CD14-positive monocyte (primary cell): ENCODE measurements around the gene CD81. TPM values are rescaled to one million over a fixed set of nuclear protein-coding genes. Genes with fewer than 3 reads are reported as not detected.

Experiments
- DNase-seq, 3 donors: peaks; one replicate each; pipeline ENCODE4 v3.0.0-alpha.2; 2011 to 2022
- H2AFZ ChIP-seq: 2 replicates; pipeline ENCODE4 v1.6.0; 2012; ENCODE audit warnings: mild to moderate bottlenecking, low read depth, low read length, inconsistent platforms; ENCODE audit not compliant: insufficient read depth, poor library complexity, severe bottlenecking
- H3K27ac ChIP-seq, 2 donors: 1 replicate in 1 of 2; 2 replicates in 1 of 2; pipeline ENCODE4 v1.5.1; 2012 to 2013; ENCODE audit warnings: low read length in 2 of 2, control low read depth in 1 of 2, inconsistent platforms in 1 of 2, low read depth in 1 of 2, mild to moderate bottlenecking in 1 of 2
- H3K27me3 ChIP-seq, 2 donors: one replicate each; pipeline versions ENCODE4 v1.6.0 to v1.6.1; 2011 to 2013; ENCODE audit warnings: low read length in 2 of 2; ENCODE audit not compliant: control insufficient read depth in 2 of 2, insufficient read depth in 2 of 2
- H3K36me3 ChIP-seq, 2 donors: replicated peaks in 1 of 2; 1 replicate in 1 of 2; 2 replicates in 1 of 2; pipeline versions ENCODE4 v1.5.1 to v1.6.1; 2012 to 2013; ENCODE audit warnings: low read length in 2 of 2, control low read depth in 1 of 2, inconsistent platforms in 1 of 2, mild to moderate bottlenecking in 1 of 2; ENCODE audit not compliant: insufficient read depth in 2 of 2, control insufficient read depth in 1 of 2
- H3K4me1 ChIP-seq, 2 donors: 1 replicate in 1 of 2; 2 replicates in 1 of 2; pipeline versions ENCODE4 v1.5.1 to v1.6.1; 2012 to 2013; ENCODE audit warnings: low read length in 2 of 2, control low read depth in 1 of 2, inconsistent platforms in 1 of 2, mild to moderate bottlenecking in 1 of 2, moderate library complexity in 1 of 2; ENCODE audit not compliant: insufficient read depth in 2 of 2, control insufficient read depth in 1 of 2
- H3K4me2 ChIP-seq: replicated peaks from 2 replicates; pipeline ENCODE3; 2012; ENCODE audit warnings: low read length, moderate library complexity, mild to moderate bottlenecking; ENCODE audit not compliant: poor library complexity, severe bottlenecking; ENCODE audit errors: extremely low read depth
- H3K4me3 ChIP-seq, 3 experiments: fragments of 200-600 bp in 1 of 3; sonication (generic) in 1 of 3; replicated peaks in 1 of 3; 1 replicate in 2 of 3; 2 replicates in 1 of 3; pipeline ENCODE4 v1.5.1; 2011 to 2013; ENCODE audit warnings: low read length in 3 of 3, mild to moderate bottlenecking in 3 of 3, control low read depth in 2 of 3, low read depth in 2 of 3, inconsistent platforms in 1 of 3, moderate library complexity in 1 of 3
- H3K79me2 ChIP-seq: 2 replicates; pipeline ENCODE4 v1.6.0; 2012; ENCODE audit warnings: mild to moderate bottlenecking, control low read depth, inconsistent platforms, low read length, moderate library complexity; ENCODE audit not compliant: insufficient read depth
- H3K9ac ChIP-seq: 2 replicates; pipeline ENCODE4 v1.6.0; 2017; ENCODE audit warnings: low read length, mild to moderate bottlenecking; ENCODE audit not compliant: insufficient read depth, poor library complexity, severe bottlenecking
- H3K9me3 ChIP-seq, 2 donors: replicated peaks in 1 of 2; 1 replicate in 1 of 2; 2 replicates in 1 of 2; pipeline versions ENCODE4 v1.5.1 to v1.6.1; 2012 to 2013; ENCODE audit warnings: low read length in 2 of 2, control low read depth in 1 of 2; ENCODE audit not compliant: control insufficient read depth in 1 of 2, insufficient read depth in 1 of 2
- H4K20me1 ChIP-seq: 2 replicates; pipeline ENCODE4 v1.6.0; 2012; ENCODE audit warnings: mild to moderate bottlenecking, low read length, control low read depth, moderate library complexity; ENCODE audit not compliant: insufficient read depth
- H3K27ac Mint-ChIP-seq, 7 donors: one replicate each; pipeline ENCODE4 v1.8.0; 2020; ENCODE audit warnings: mild to moderate bottlenecking in 7 of 7, mixed read lengths in 7 of 7, moderate library complexity in 6 of 7, inconsistent platforms in 2 of 7
- H3K27me3 Mint-ChIP-seq, 3 donors: one replicate each; pipeline ENCODE4 v1.8.0; 2021 to 2022; ENCODE audit warnings: low read depth in 3 of 3, mild to moderate bottlenecking in 3 of 3, mixed read lengths in 3 of 3, moderate library complexity in 3 of 3, inconsistent platforms in 1 of 3
- H3K36me3 Mint-ChIP-seq, 2 donors: one replicate each; pipeline ENCODE4 v1.8.0; 2020; ENCODE audit warnings: mixed read lengths in 2 of 2, inconsistent platforms in 1 of 2, mild to moderate bottlenecking in 1 of 2
- H3K4me1 Mint-ChIP-seq: one replicate; pipeline ENCODE4 v1.8.0; 2020; ENCODE audit warnings: mild to moderate bottlenecking, mixed read lengths
- H3K4me3 Mint-ChIP-seq, 2 donors: one replicate each; pipeline ENCODE4 v1.8.0; 2020; ENCODE audit warnings: mild to moderate bottlenecking in 2 of 2, mixed read lengths in 2 of 2, moderate library complexity in 1 of 2
- H3K9me3 Mint-ChIP-seq, 7 donors: one replicate each; pipeline ENCODE4 v1.8.0; 2020 to 2022; ENCODE audit warnings: mixed read lengths in 7 of 7, mild to moderate bottlenecking in 6 of 7, moderate library complexity in 6 of 7, inconsistent platforms in 2 of 7
- CTCF ChIP-seq: fragments of 200-600 bp; IDR thresholded peaks from one replicate; pipeline ENCODE4 v1.8.0; 2022; ENCODE audit warnings: antibody characterized with exemption, mild to moderate bottlenecking
- WGBS: methylation state at CpG from one replicate; pipeline ENCODE4 v1.1.5; 2013; ENCODE audit warnings: missing lambda C conversion rate; ENCODE audit not compliant: insufficient coverage; 5-methylcytosine and 5-hydroxymethylcytosine counted together
- intact Hi-C, 2 donors: fragments of 100-400 bp; cut with micrococcal nuclease; formaldehyde crosslinking; loops; one replicate each; pipeline versions ENCODE4 v1.15.0 to v1.15.1; 2023
- polyA plus RNA-seq, 3 donors: library from polyadenylated mRNA; depleted of rRNA in 1 of 3; unstranded in 2 of 3; stranded (reverse) in 1 of 3; fragments of 300-500 nt in 2 of 3; fragments of >200 nt in 1 of 3; fragmentation: Illumina TruSeq in 2 of 3; gene quantifications; 1 replicate in 2 of 3; 2 replicates in 1 of 3; pipeline ENCODE4 v1.2.3, GENCODE V29; 2012 to 2021

CD81 gene
- polyA plus RNA-seq, 3 donors, result 3.2 to 74.9 (median 12.3) TPM

- Histone ChIP-seq H3K9ac (peak overlapping the region; percentile 90), H3K79me2 (peaks cover 32% of the 10 kb centered on the region), H3K4me3 (peak overlapping the region; percentile 88 to 98 (median 93)), H3K4me2 (peak overlapping the region; percentile 92), H3K36me3 (peaks cover 22 to 23% of the 10 kb centered on the region in 2 donors), H4K20me1 (peaks cover 17% of the 10 kb centered on the region), H3K4me1 (peaks cover 21 to 26% of the 10 kb centered on the region in 2 donors), H3K27ac (peak overlapping the region; percentile 89 to 95), H3K27me3 (no peaks in the 10 kb centered on the region), H3K9me3 (no peaks in the 10 kb centered on the region), H2AFZ (peak overlapping the region; percentile 78)
- intact Hi-C loops, result loop anchor here (1.0 to 5.0 kb wide), 2 partner anchors 99 to 134 kb away; partner anchors contain the start of gene TSPAN32 (in 1 of the 2)
- no peaks in the 10 kb centered on the region for H3K9me3 Mint-ChIP-seq
- peaks cover 18% of the 10 kb centered on the region for H3K4me1 Mint-ChIP-seq
- H3K36me3 Mint-ChIP-seq, result peaks cover 17 to 34% of the 10 kb centered on the region in 2 donors
- H3K4me3 Mint-ChIP-seq, result peak overlapping the region; percentile 84 to 91
- H3K27me3 Mint-ChIP-seq, result peaks cover 0 to 2% (median 0%) of the 10 kb centered on the region in 3 donors
- under 1% methylated on average over 51 of the region's 55 CpGs for WGBS
- H3K27ac Mint-ChIP-seq, result peak overlapping the region; percentile 79 to 94 (median 90)
- no peak for DNase-seq
- TF ChIP-seq CTCF, result no peak
Measured at GRCh38 chr11:2400762-2401435, 23.8 kb downstream of the CD81 start.

GRCh38 chr11:2401436-2401984 lies 24.4 kb downstream of the CD81 start:
- no peak for TF ChIP-seq CTCF
- Histone ChIP-seq H3K4me1 (peaks cover 21 to 26% of the 10 kb centered on the region in 2 donors), H2AFZ (peak overlapping the region; percentile 78), H3K36me3 (peaks cover 19 to 23% of the 10 kb centered on the region in 2 donors), H3K4me2 (peak overlapping the region; percentile 92), H3K4me3 (peak overlapping the region; percentile 88 to 98 (median 93)), H3K9ac (peak overlapping the region; percentile 90), H3K27me3 (no peaks in the 10 kb centered on the region), H3K79me2 (peaks cover 32% of the 10 kb centered on the region), H3K27ac (peak overlapping the region; percentile 89 to 95), H4K20me1 (peaks cover 17% of the 10 kb centered on the region), H3K9me3 (no peaks in the 10 kb centered on the region)
- H3K36me3 Mint-ChIP-seq, result peaks cover 17 to 34% of the 10 kb centered on the region in 2 donors
- peaks cover 18% of the 10 kb centered on the region for H3K4me1 Mint-ChIP-seq
- H3K27ac Mint-ChIP-seq, result peak overlapping the region in 5 of 7 donors; percentile 79 to 94 (median 90)
- peak overlapping the region; percentile 84 to 91 for H3K4me3 Mint-ChIP-seq
- intact Hi-C loops, result loop anchor here (5.0 kb wide), 1 partner anchor 134 kb away; no protein-coding TSS in a partner anchor
- H3K9me3 Mint-ChIP-seq, result no peaks in the 10 kb centered on the region
- 85% methylated on average over 7 of the region's 12 CpGs for WGBS
- peaks cover 0 to 2% (median 0%) of the 10 kb centered on the region in 3 donors for H3K27me3 Mint-ChIP-seq
- no peak for DNase-seq
